HEK293 (cell line): ENCODE measurements around the gene MCUR1.

Experiments used
- CTCF ChIA-PET: fragments of 350-600 bp; formaldehyde crosslinking; extraction: SDS; loops from one replicate; lab custom pipeline; 2021; ENCODE audit warnings: antibody characterized with exemption; lab: Yijun Ruan, JAX
- POLR2A ChIA-PET: fragments of 300-600 bp; formaldehyde crosslinking; extraction: SDS; loops from one replicate; lab custom pipeline; 2020; ENCODE audit warnings: antibody characterized with exemption, inconsistent platforms; lab: Yijun Ruan, JAX
- H3K27ac ChIP-seq: fragments of 200-500 bp; sonication (Bioruptor generic); 2 replicates; pipeline ENCODE4 v1.5.1; 2014; ENCODE audit warnings: low read depth, low read length, control low read depth, inconsistent platforms; ENCODE audit errors: extremely low read depth
- H3K36me3 ChIP-seq, 2 experiments: fragments of 200-500 bp in 1 of 2; sonication (Bioruptor generic) in 1 of 2; 1 replicate in 1 of 2; 2 replicates in 1 of 2; pipeline ENCODE4 v1.5.1; 2014 to 2017; ENCODE audit warnings: inconsistent platforms in 2 of 2, low read length in 2 of 2; ENCODE audit not compliant: control insufficient read depth in 2 of 2, insufficient read depth in 1 of 2
- H3K4me1 ChIP-seq: fragments of 200-500 bp; sonication (Bioruptor generic); 2 replicates; pipeline ENCODE4 v1.5.1; 2014; ENCODE audit warnings: mild to moderate bottlenecking, low read length, inconsistent platforms; ENCODE audit not compliant: control insufficient read depth, insufficient read depth
- H3K4me3 ChIP-seq: 2 replicates; pipeline ENCODE4 v1.5.1; 2011; ENCODE audit warnings: low read depth, mild to moderate bottlenecking, control low read depth, low read length, moderate library complexity
- H3K9me3 ChIP-seq: fragments of 200-500 bp; sonication (Bioruptor generic); 2 replicates; pipeline ENCODE4 v1.5.1; 2014; ENCODE audit warnings: low read depth, low read length, inconsistent platforms; ENCODE audit not compliant: control insufficient read depth, insufficient read depth
- BCL11A ChIP-seq: fragments of 450-650 bp; formaldehyde crosslinking; IDR thresholded peaks from 2 replicates; pipeline ENCODE4 v1.5.1; 2016; ENCODE audit warnings: low read depth, missing biosample characterization, missing genetic modification characterization
- FEZF1 ChIP-seq: fragments of 450-650 bp; formaldehyde crosslinking; IDR thresholded peaks from 2 replicates; pipeline ENCODE4 v1.5.1; 2016; ENCODE audit warnings: missing biosample characterization, missing genetic modification characterization
- OVOL3 ChIP-seq: fragments of 450-650 bp; formaldehyde crosslinking; IDR thresholded peaks from 2 replicates; pipeline ENCODE4 v1.5.1; 2016; ENCODE audit warnings: missing biosample characterization, missing genetic modification characterization
- SCRT2 ChIP-seq: fragments of 450-650 bp; formaldehyde crosslinking; IDR thresholded peaks from 2 replicates; pipeline ENCODE4 v1.5.1; 2016; ENCODE audit warnings: missing biosample characterization, missing genetic modification characterization
- SETDB1 ChIP-seq: IDR thresholded peaks from one replicate; pipeline ENCODE4 v1.6.1; 2017; ENCODE audit warnings: mild to moderate bottlenecking, low read length, moderate library complexity, mixed read lengths; ENCODE audit not compliant: insufficient read length
- TSHZ1 ChIP-seq: fragments of 450-650 bp; formaldehyde crosslinking; IDR thresholded peaks from 2 replicates; pipeline ENCODE4 v1.5.1; 2016; ENCODE audit warnings: missing biosample characterization, missing genetic modification characterization, borderline replicate concordance
- ZBTB11 ChIP-seq: fragments of 450-650 bp; formaldehyde crosslinking; conservative IDR thresholded peaks from 2 replicates; pipeline ENCODE4 v1.5.1; 2016; ENCODE audit warnings: low read depth, missing biosample characterization, missing genetic modification characterization
- ZFP37 ChIP-seq: fragments of 450-650 bp; formaldehyde crosslinking; IDR thresholded peaks from 2 replicates; pipeline ENCODE4 v1.5.1; 2016; ENCODE audit warnings: missing biosample characterization, missing genetic modification characterization
- ZNF148 ChIP-seq: fragments of 450-650 bp; formaldehyde crosslinking; IDR thresholded peaks from 2 replicates; pipeline ENCODE4 v1.5.0; 2017; ENCODE audit warnings: missing biosample characterization, missing genetic modification characterization, borderline replicate concordance
- ZNF174 ChIP-seq: fragments of 450-650 bp; formaldehyde crosslinking; IDR thresholded peaks from 2 replicates; pipeline ENCODE4 v1.5.0; 2017; ENCODE audit warnings: missing biosample characterization, mild to moderate bottlenecking, missing genetic modification characterization
- ZNF214 ChIP-seq: fragments of 450-650 bp; formaldehyde crosslinking; IDR thresholded peaks from 2 replicates; pipeline ENCODE4 v1.5.1; 2017; ENCODE audit warnings: missing biosample characterization, mild to moderate bottlenecking, missing genetic modification characterization, borderline replicate concordance
- ZNF239 ChIP-seq: fragments of 450-650 bp; formaldehyde crosslinking; IDR thresholded peaks from 2 replicates; pipeline ENCODE4 v1.5.1; 2016; ENCODE audit warnings: missing biosample characterization, missing genetic modification characterization
- ZNF280D ChIP-seq: fragments of 450-650 bp; formaldehyde crosslinking; IDR thresholded peaks from 2 replicates; pipeline ENCODE4 v1.5.1; 2016; ENCODE audit warnings: missing biosample characterization, missing genetic modification characterization
- ZNF302 ChIP-seq: fragments of 450-650 bp; formaldehyde crosslinking; IDR thresholded peaks from 2 replicates; pipeline ENCODE4 v1.5.1; 2016; ENCODE audit warnings: missing biosample characterization, missing genetic modification characterization, low read depth
- ZNF394 ChIP-seq: fragments of 450-650 bp; formaldehyde crosslinking; IDR thresholded peaks from 2 replicates; pipeline ENCODE4 v1.5.1; 2016; ENCODE audit warnings: missing biosample characterization, missing genetic modification characterization, mild to moderate bottlenecking, moderate library complexity, borderline replicate concordance
- ZNF433 ChIP-seq: fragments of 450-650 bp; formaldehyde crosslinking; IDR thresholded peaks from 2 replicates; pipeline ENCODE4 v1.5.1; 2016; ENCODE audit warnings: missing biosample characterization, missing genetic modification characterization, low read depth
- ZNF549 ChIP-seq: fragments of 450-650 bp; IDR thresholded peaks from 2 replicates; pipeline ENCODE4 v1.5.1; 2018; ENCODE audit warnings: missing biosample characterization, missing genetic modification characterization, mild to moderate bottlenecking, inconsistent platforms, moderate library complexity
- ZNF580 ChIP-seq: fragments of 450-650 bp; formaldehyde crosslinking; IDR thresholded peaks from 2 replicates; pipeline ENCODE4 v1.5.1; 2016; ENCODE audit warnings: missing biosample characterization, missing genetic modification characterization
- ZNF654 ChIP-seq: fragments of 450-650 bp; formaldehyde crosslinking; IDR thresholded peaks from 2 replicates; pipeline ENCODE4 v1.5.1; 2016; ENCODE audit warnings: low read depth, missing biosample characterization, missing genetic modification characterization
- ZNF747 ChIP-seq: fragments of 450-650 bp; formaldehyde crosslinking; IDR thresholded peaks from 2 replicates; pipeline ENCODE4 v1.5.1; 2016; ENCODE audit warnings: missing biosample characterization, missing genetic modification characterization
- ZNF777 ChIP-seq: fragments of 450-650 bp; formaldehyde crosslinking; IDR thresholded peaks from 2 replicates; pipeline ENCODE4 v1.5.1; 2017; ENCODE audit warnings: missing biosample characterization, missing genetic modification characterization, borderline replicate concordance
- ZNF837 ChIP-seq: fragments of 450-650 bp; formaldehyde crosslinking; IDR thresholded peaks from 2 replicates; pipeline ENCODE4 v1.5.1; 2016; ENCODE audit warnings: missing biosample characterization, missing genetic modification characterization

MCUR1 gene

GRCh38 chr6:13800615-13801014 lies 13.7 kb downstream of the MCUR1 start:
- Histone ChIP-seq H3K4me1 (no peaks in the 10 kb centered on the region), H3K27ac (no peak overlapping the region), H3K4me3 (no peak overlapping the region), H3K36me3 (peaks cover 40 to 46% of the 10 kb centered on the region in 2 experiments)
- POLR2A ChIA-PET: interaction anchor here (0.6 kb wide), 1 partner anchor 1352 kb away, joined by 3 read pairs; no protein-coding TSS in a partner anchor
- no peak for TF ChIP-seq ZNF239 (tag by site-specific recombination)
- no peak for TF ChIP-seq ZNF777 (tag by site-specific recombination)
- TF ChIP-seq ZNF747 (tag by site-specific recombination): no peak
- no peak for TF ChIP-seq OVOL3
- TF ChIP-seq, all 188 proteins: peak for 0
- CTCF ChIA-PET: no interaction called here
- no peaks in the 10 kb centered on the region for H3K9me3 ChIP-seq

- CTCF ChIA-PET: interaction anchor here (0.6 to 4.2 kb wide), 4 partner anchors 13 to 270 kb away, joined by 3 to 56 read pairs (median 23); no protein-coding TSS in a partner anchor
- peaks cover 24 to 40% of the 10 kb centered on the region in 2 experiments for H3K36me3 ChIP-seq
- no peak overlapping the region for H3K27ac ChIP-seq
Observed at GRCh38 chr6:13796781-13797180, 17.6 kb downstream of the MCUR1 start.

More at GRCh38 chr6:13796781-13797180, 17.6 kb downstream of the MCUR1 start:
- peaks cover 4% of the 10 kb centered on the region; the same call in 1 of the 2 replicates for H3K4me1 ChIP-seq
- H3K4me3 ChIP-seq: no peak overlapping the region
- POLR2A ChIA-PET: no interaction called here
- H3K9me3 ChIP-seq: no peaks in the 10 kb centered on the region
- TF ChIP-seq ZNF214 (tag by site-specific recombination) (no peak), ZNF549 (tag by site-specific recombination) (no peak), ZNF302 (tag by site-specific recombination) (no peak), ZNF654 (tag by site-specific recombination) (no peak), ZNF580 (tag by site-specific recombination) (no peak), ZNF394 (tag by site-specific recombination) (no peak), ZNF174 (tag by site-specific recombination) (no peak), ZNF837 (tag by site-specific recombination) (no peak), BCL11A (tag by site-specific recombination) (no peak), ZNF280D (tag by site-specific recombination) (no peak), TSHZ1 (tag by site-specific recombination) (no peak), SETDB1 (no peak), ZFP37 (tag by site-specific recombination) (no peak), ZNF433 (tag by site-specific recombination) (no peak), ZNF148 (tag by site-specific recombination) (no peak), SCRT2 (tag by site-specific recombination) (no peak), ZBTB11 (tag by site-specific recombination) (no peak), FEZF1 (tag by site-specific recombination) (no peak)
- TF ChIP-seq, all 188 proteins: peak for 0
